IMR-90 (cell line): ENCODE data around the gene GATA5. TPM values are rescaled to one million over a fixed set of nuclear protein-coding genes. Genes with fewer than 3 reads are reported as not detected.

Source experiments
- ATAC-seq: fragments of 200-7000 bp; cut with Tn5 transposase; 2 replicates; pipeline ENCODE4 v1.9.1; 2020; ENCODE audit warnings: low read depth, mild to moderate bottlenecking, moderate library complexity
- BruUV-seq: library from RNA; stranded (reverse); fragments of 400-500 nt; replicated peaks from 2 replicates; lab custom pipeline; 2021; lab: Mats Ljungman, UMichigan
- CTCF ChIA-PET: fragments of 300-600 bp; formaldehyde crosslinking; extraction: SDS; loops from one replicate; lab custom pipeline; 2021; ENCODE audit warnings: antibody characterized with exemption; lab: Yijun Ruan, JAX
- POLR2A ChIA-PET: fragments of 300-600 bp; sonication (Branson Sonifier 250); formaldehyde crosslinking; loops from one replicate; lab custom pipeline; 2022; ENCODE audit warnings: antibody characterized with exemption; ENCODE audit not compliant: unreplicated experiment; lab: Charles Lee
- DNase-seq: peaks from one replicate; pipeline ENCODE4 v3.0.0; 2013
- H2AFZ ChIP-seq: replicated peaks from 2 replicates; pipeline ENCODE3; 2013; ENCODE audit warnings: low read length, mild to moderate bottlenecking; ENCODE audit not compliant: poor library complexity
- H2AK5ac ChIP-seq: 2 replicates; pipeline ENCODE4 v1.6.1; 2013; ENCODE audit warnings: low read depth, low read length, inconsistent platforms
- H2AK9ac ChIP-seq: replicated peaks from 2 replicates; pipeline ENCODE3; 2013; ENCODE audit warnings: mild to moderate bottlenecking, low read depth, low read length, moderate library complexity; ENCODE audit not compliant: poor library complexity
- H2BK120ac ChIP-seq: 2 replicates; pipeline ENCODE4 v1.6.1; 2013; ENCODE audit warnings: low read depth, low read length, inconsistent platforms
- H2BK15ac ChIP-seq: 3 replicates; pipeline ENCODE4 v1.6.1; 2013; ENCODE audit warnings: low read depth, low read length, inconsistent platforms
- H2BK20ac ChIP-seq: 2 replicates; pipeline ENCODE4 v1.6.1; 2013; ENCODE audit warnings: low read depth, mild to moderate bottlenecking, inconsistent platforms, low read length, moderate library complexity
- H2BK5ac ChIP-seq: 2 replicates; pipeline ENCODE4 v1.6.1; 2013; ENCODE audit warnings: mild to moderate bottlenecking, low read depth, low read length, inconsistent platforms; ENCODE audit not compliant: poor library complexity, severe bottlenecking
- H3K14ac ChIP-seq: replicated peaks from 2 replicates; pipeline ENCODE4 v1.6.1; 2013; ENCODE audit warnings: low read depth, low read length, inconsistent platforms
- H3K18ac ChIP-seq: 2 replicates; pipeline ENCODE4 v1.6.1; 2013; ENCODE audit warnings: low read depth, low read length, control low read depth
- H3K23ac ChIP-seq: 2 replicates; pipeline ENCODE4 v1.6.1; 2013; ENCODE audit warnings: low read depth, low read length, inconsistent platforms
- H3K27ac ChIP-seq: 2 replicates; pipeline ENCODE4 v1.5.1; 2013; ENCODE audit warnings: mild to moderate bottlenecking, control low read depth, low read length; ENCODE audit not compliant: insufficient read depth
- H3K27me3 ChIP-seq: 2 replicates; pipeline ENCODE4 v1.6.1; 2013; ENCODE audit warnings: low read length; ENCODE audit not compliant: control insufficient read depth, insufficient read depth
- H3K36me3 ChIP-seq: 2 replicates; pipeline ENCODE4 v1.6.1; 2013; ENCODE audit warnings: low read length, mixed read lengths; ENCODE audit not compliant: control insufficient read depth, insufficient read depth
- H3K4ac ChIP-seq: 2 replicates; pipeline ENCODE4 v1.6.1; 2013; ENCODE audit warnings: low read depth, low read length, inconsistent platforms
- H3K4me1 ChIP-seq: 2 replicates; pipeline ENCODE4 v1.6.1; 2013; ENCODE audit warnings: low read length, mixed read lengths; ENCODE audit not compliant: control insufficient read depth, insufficient read depth
- H3K4me2 ChIP-seq: 2 replicates; pipeline ENCODE4 v1.6.1; 2013; ENCODE audit warnings: low read depth, mild to moderate bottlenecking, control low read depth, low read length, moderate library complexity
- H3K4me3 ChIP-seq: 2 replicates; pipeline ENCODE4 v1.5.1; 2013; ENCODE audit warnings: low read depth, mild to moderate bottlenecking, control low read depth, low read length, moderate library complexity; ENCODE audit not compliant: insufficient read depth
- H3K56ac ChIP-seq: 2 replicates; pipeline ENCODE4 v1.6.1; 2013; ENCODE audit warnings: low read length, inconsistent platforms; ENCODE audit not compliant: insufficient read depth; ENCODE audit errors: extremely low read depth
- H3K79me1 ChIP-seq, 2 experiments: 2 replicates each; pipeline ENCODE4 v1.6.1; 2013; ENCODE audit warnings: low read length in 2 of 2, inconsistent platforms in 1 of 2, low read depth in 1 of 2
- H3K9ac ChIP-seq: 2 replicates; pipeline ENCODE4 v1.6.1; 2013; ENCODE audit warnings: low read depth, low read length, control low read depth
- H3K9me1 ChIP-seq: 2 replicates; pipeline ENCODE4 v1.6.1; 2013; ENCODE audit warnings: low read length, inconsistent platforms; ENCODE audit not compliant: insufficient read depth
- H3K9me3 ChIP-seq: 2 replicates; pipeline ENCODE4 v1.6.1; 2013; ENCODE audit warnings: low read length; ENCODE audit not compliant: control insufficient read depth, insufficient read depth
- H4K20me1 ChIP-seq: 2 replicates; pipeline ENCODE4 v1.6.1; 2013; ENCODE audit warnings: low read length, inconsistent platforms; ENCODE audit not compliant: insufficient read depth
- H4K5ac ChIP-seq: 2 replicates; pipeline ENCODE4 v1.6.1; 2013; ENCODE audit warnings: mild to moderate bottlenecking, low read depth, low read length, control low read depth
- H4K8ac ChIP-seq, 2 experiments: 2 replicates each; pipeline ENCODE4 v1.6.1; 2013; ENCODE audit warnings: low read depth in 2 of 2, low read length in 2 of 2, control low read depth in 1 of 2, inconsistent platforms in 1 of 2
- H4K91ac ChIP-seq: 2 replicates; pipeline ENCODE4 v1.6.1; 2013; ENCODE audit warnings: low read depth, low read length, inconsistent platforms; ENCODE audit not compliant: insufficient read depth
- CHD1 ChIP-seq: IDR thresholded peaks from 2 replicates; pipeline ENCODE4 v1.6.1; 2012; ENCODE audit warnings: low read depth, low read length, improper control_type of control experiment
- FOS ChIP-seq: fragments of 150-350 bp; IDR thresholded peaks from 2 replicates; pipeline ENCODE4 v1.6.1; 2016; ENCODE audit warnings: low read depth, low read length
- RCOR1 ChIP-seq: IDR thresholded peaks from 2 replicates; pipeline ENCODE4 v1.6.1; 2012; ENCODE audit warnings: mild to moderate bottlenecking, low read length, improper control_type of control experiment; ENCODE audit not compliant: insufficient replicate concordance
- WGBS, 2 experiments: methylation state at CpG; one replicate each; pipeline versions ENCODE4 v1.1.5 to v1.1.7; 2013; ENCODE audit warnings: missing lambda C conversion rate in 2 of 2; ENCODE audit not compliant: insufficient read length in 1 of 2; ENCODE audit errors: extremely low coverage in 2 of 2; 5-methylcytosine and 5-hydroxymethylcytosine counted together
- dilution Hi-C: fragments of 300-500 bp; cut with HindIII; formaldehyde crosslinking; loops from one replicate; pipeline ENCODE4 v1.14.3; 2018; ENCODE audit warnings: low sequenced_read_pairs; ENCODE audit not compliant: unreplicated experiment
- in situ Hi-C: fragments of 300-500 bp; cut with MboI; formaldehyde crosslinking; loops from 3 replicates; pipeline ENCODE4 v1.14.3; 2019; ENCODE audit warnings: low sequenced_read_pairs, inconsistent platforms, mixed read lengths
- intact Hi-C: fragments of 100-400 bp; cut with micrococcal nuclease; formaldehyde crosslinking; loops from 2 replicates; pipeline ENCODE4 v1.10.0; 2022
- polyA plus RNA-seq, 3 experiments: library from polyadenylated mRNA; depleted of rRNA; stranded (reverse); fragments of >200 nt; gene quantifications; 2 replicates each; pipeline ENCODE4 v1.2.3, GENCODE V29; 2012; ENCODE audit warnings: low replicate concordance in 1 of 3
- total RNA-seq: library from RNA; depleted of rRNA; stranded (reverse); fragments of >200 nt; gene quantifications from 2 replicates; pipeline ENCODE4 v1.2.3, GENCODE V29; 2012
- TF ChIP-seq, protein P1 (sequence below): conservative IDR thresholded peaks from 2 replicates; pipeline ENCODE4 v1.5.1; 2012; ENCODE audit warnings: mild to moderate bottlenecking, low read depth, low read length, improper control_type of control experiment
- TF ChIP-seq, protein P2 (sequence below): fragments of 150-350 bp; IDR thresholded peaks from 2 replicates; pipeline ENCODE4 v1.6.1; 2016; ENCODE audit warnings: low read depth, mild to moderate bottlenecking, low read length, moderate library complexity, borderline replicate concordance

GATA5 gene
- total and polyA plus RNA-seq, 2 of the 4 experiments (the other 2 are of a cell fraction): not detected

DNA sequence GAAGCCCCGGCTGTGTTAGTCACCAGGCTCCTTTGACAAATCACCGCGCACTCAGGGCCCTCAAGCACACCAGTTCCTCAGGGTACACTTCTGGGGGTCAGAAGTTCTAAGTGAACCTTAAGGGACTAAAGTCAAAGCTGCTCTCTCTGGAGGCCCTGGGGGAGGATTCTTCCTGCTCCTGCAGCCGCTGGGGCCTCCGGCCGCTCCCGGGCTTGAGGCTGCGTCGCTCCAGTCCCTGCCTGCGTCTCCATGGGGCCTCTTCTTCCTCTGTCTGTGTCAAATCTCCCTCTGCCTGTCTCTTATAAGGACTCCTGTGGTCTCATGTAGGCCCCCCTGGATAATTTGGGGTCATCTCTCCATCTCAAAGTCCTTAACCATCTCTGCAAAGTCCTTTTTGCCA is 18.1 kb upstream of the GATA5 start:
- in situ Hi-C loops: no loop called here
- 100% methylated on average over 2 of the region's 10 CpGs; no CpG with 5 or more reads in 1 of the 2 experiments for WGBS, 2 experiments
- H3K9me1 ChIP-seq: no peaks in the 10 kb centered on the region

More for the DNA sequence above, 18.1 kb upstream of the GATA5 start:
- no peak for ATAC-seq
- Histone ChIP-seq H3K4me1 (no peaks in the 10 kb centered on the region), H3K9ac (no peak overlapping the region), H2BK5ac (no peak overlapping the region), H2AK9ac (no peak overlapping the region), H3K27me3 (peaks cover 39% of the 10 kb centered on the region), H4K5ac (no peak overlapping the region), H4K20me1 (no peaks in the 10 kb centered on the region), H3K23ac (no peak overlapping the region), H2AFZ (no peak overlapping the region), H2AK5ac (no peak overlapping the region), H3K4me3 (no peak overlapping the region), H3K4me2 (no peak overlapping the region), H3K36me3 (no peaks in the 10 kb centered on the region), H3K18ac (no peak overlapping the region), H3K9me3 (no peaks in the 10 kb centered on the region), H4K8ac (no peak overlapping the region), H2BK120ac (no peak overlapping the region), H3K4ac (no peak overlapping the region), H2BK15ac (no peak overlapping the region), H3K79me1 (no peaks in the 10 kb centered on the region), H4K91ac (no peak overlapping the region), H2BK20ac (no peak overlapping the region), H3K14ac (no peak overlapping the region), H3K27ac (no peak overlapping the region), H3K56ac (no peak overlapping the region)
- no peak for DNase-seq
- dilution Hi-C loops: no loop called here
- POLR2A ChIA-PET: no interaction called here
- CTCF ChIA-PET: no interaction called here
- TF ChIP-seq FOS (no peak), RCOR1 (no peak), CHD1 (no peak)
- TF ChIP-seq, protein P1, sequence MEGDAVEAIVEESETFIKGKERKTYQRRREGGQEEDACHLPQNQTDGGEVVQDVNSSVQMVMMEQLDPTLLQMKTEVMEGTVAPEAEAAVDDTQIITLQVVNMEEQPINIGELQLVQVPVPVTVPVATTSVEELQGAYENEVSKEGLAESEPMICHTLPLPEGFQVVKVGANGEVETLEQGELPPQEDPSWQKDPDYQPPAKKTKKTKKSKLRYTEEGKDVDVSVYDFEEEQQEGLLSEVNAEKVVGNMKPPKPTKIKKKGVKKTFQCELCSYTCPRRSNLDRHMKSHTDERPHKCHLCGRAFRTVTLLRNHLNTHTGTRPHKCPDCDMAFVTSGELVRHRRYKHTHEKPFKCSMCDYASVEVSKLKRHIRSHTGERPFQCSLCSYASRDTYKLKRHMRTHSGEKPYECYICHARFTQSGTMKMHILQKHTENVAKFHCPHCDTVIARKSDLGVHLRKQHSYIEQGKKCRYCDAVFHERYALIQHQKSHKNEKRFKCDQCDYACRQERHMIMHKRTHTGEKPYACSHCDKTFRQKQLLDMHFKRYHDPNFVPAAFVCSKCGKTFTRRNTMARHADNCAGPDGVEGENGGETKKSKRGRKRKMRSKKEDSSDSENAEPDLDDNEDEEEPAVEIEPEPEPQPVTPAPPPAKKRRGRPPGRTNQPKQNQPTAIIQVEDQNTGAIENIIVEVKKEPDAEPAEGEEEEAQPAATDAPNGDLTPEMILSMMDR: no peak
- TF ChIP-seq, protein P2, sequence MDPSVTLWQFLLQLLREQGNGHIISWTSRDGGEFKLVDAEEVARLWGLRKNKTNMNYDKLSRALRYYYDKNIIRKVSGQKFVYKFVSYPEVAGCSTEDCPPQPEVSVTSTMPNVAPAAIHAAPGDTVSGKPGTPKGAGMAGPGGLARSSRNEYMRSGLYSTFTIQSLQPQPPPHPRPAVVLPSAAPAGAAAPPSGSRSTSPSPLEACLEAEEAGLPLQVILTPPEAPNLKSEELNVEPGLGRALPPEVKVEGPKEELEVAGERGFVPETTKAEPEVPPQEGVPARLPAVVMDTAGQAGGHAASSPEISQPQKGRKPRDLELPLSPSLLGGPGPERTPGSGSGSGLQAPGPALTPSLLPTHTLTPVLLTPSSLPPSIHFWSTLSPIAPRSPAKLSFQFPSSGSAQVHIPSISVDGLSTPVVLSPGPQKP: no peak
- intact Hi-C loops: loop anchor here (10.0 kb wide), 1 partner anchor 189 kb away; the partner anchor contains the start of gene ADRM1
- no TSS peak for BruUV-seq
